OCI-LY1 (cell line): ENCODE data around the gene CENPA.

ENCODE experiments used
- H2AFZ ChIP-seq: fragments of 200-600 bp; sonication (generic), shearing (Covaris generic); 2 replicates; pipeline ENCODE4 v1.6.0; 2014; ENCODE audit warnings: antibody characterized with exemption, mild to moderate bottlenecking, low read length
- H3F3A ChIP-seq: fragments of 200-600 bp; sonication (generic), shearing (Covaris generic); 2 replicates; pipeline ENCODE4 v1.6.0; 2014; ENCODE audit warnings: mild to moderate bottlenecking, antibody characterized with exemption, low read length, moderate library complexity; ENCODE audit not compliant: insufficient read depth
- H3K27ac ChIP-seq: fragments of 200-600 bp; sonication (generic); 2 replicates; pipeline ENCODE4 v1.5.1; 2014; ENCODE audit warnings: low read length, mixed run types, mild to moderate bottlenecking, low read depth; ENCODE audit not compliant: poor library complexity, severe bottlenecking
- H3K27me3 ChIP-seq: fragments of 200-600 bp; sonication (generic); 2 replicates; pipeline ENCODE4 v1.6.0; 2014; ENCODE audit warnings: antibody characterized with exemption, mild to moderate bottlenecking, low read length, moderate library complexity; ENCODE audit not compliant: insufficient read depth
- H3K36me3 ChIP-seq: fragments of 200-600 bp; sonication (generic); 2 replicates; pipeline ENCODE4 v1.6.1; 2014; ENCODE audit warnings: mild to moderate bottlenecking, antibody characterized with exemption, low read length, moderate library complexity, mixed read lengths; ENCODE audit not compliant: insufficient read depth
- H3K4me1 ChIP-seq: fragments of 200-600 bp; sonication (generic); 2 replicates; pipeline ENCODE4 v1.5.1; 2014; ENCODE audit warnings: mild to moderate bottlenecking, low read length, moderate library complexity; ENCODE audit not compliant: insufficient read depth, severe bottlenecking
- H3K4me2 ChIP-seq: fragments of 200-600 bp; sonication (generic), shearing (Covaris generic); 2 replicates; pipeline ENCODE4 v1.6.1; 2014; ENCODE audit warnings: low read length
- H3K4me3 ChIP-seq: fragments of 200-600 bp; sonication (generic); 2 replicates; pipeline ENCODE4 v1.5.1; 2014; ENCODE audit warnings: low read length, low read depth, mild to moderate bottlenecking, mixed read lengths; ENCODE audit not compliant: poor library complexity, severe bottlenecking
- H3K79me2 ChIP-seq: fragments of 200-600 bp; shearing (Covaris generic); 2 replicates; pipeline ENCODE4 v1.6.1; 2016; ENCODE audit warnings: mixed run types, low read length, mixed read lengths; ENCODE audit not compliant: insufficient read depth
- H3K9ac ChIP-seq: fragments of 200-600 bp; sonication (generic), shearing (Covaris generic); 2 replicates; pipeline ENCODE4 v1.6.1; 2014; ENCODE audit warnings: mild to moderate bottlenecking, low read length, mixed read lengths
- H3K9me2 ChIP-seq: fragments of 200-600 bp; sonication (generic), shearing (Covaris generic); 2 replicates; pipeline ENCODE4 v1.6.1; 2014; ENCODE audit warnings: low read depth, mild to moderate bottlenecking, low read length, mixed read lengths
- H3K9me3 ChIP-seq: fragments of 200-600 bp; shearing (Covaris generic); 2 replicates; pipeline ENCODE4 v1.6.1; 2014; ENCODE audit warnings: low read length, mixed read lengths
- H4K20me1 ChIP-seq: fragments of 200-600 bp; sonication (generic), shearing (Covaris generic); 2 replicates; pipeline ENCODE4 v1.6.0; 2016; ENCODE audit warnings: mild to moderate bottlenecking, low read length; ENCODE audit not compliant: insufficient read depth
- EZH2 ChIP-seq: fragments of 200-600 bp; sonication (generic), shearing (Covaris generic); IDR thresholded peaks from 2 replicates; pipeline ENCODE4 v1.8.0; 2017; ENCODE audit warnings: borderline replicate concordance, mixed run types, mild to moderate bottlenecking, antibody characterized with exemption, low read length, moderate library complexity, mixed read lengths
- TF ChIP-seq, protein P1 (sequence below): fragments of 200-600 bp; sonication (generic), shearing (Covaris generic); IDR thresholded peaks from 2 replicates; pipeline ENCODE4 v1.5.1; 2017; ENCODE audit warnings: mild to moderate bottlenecking, antibody characterized with exemption, low read length, moderate library complexity, mixed read lengths

CENPA gene

DNA sequence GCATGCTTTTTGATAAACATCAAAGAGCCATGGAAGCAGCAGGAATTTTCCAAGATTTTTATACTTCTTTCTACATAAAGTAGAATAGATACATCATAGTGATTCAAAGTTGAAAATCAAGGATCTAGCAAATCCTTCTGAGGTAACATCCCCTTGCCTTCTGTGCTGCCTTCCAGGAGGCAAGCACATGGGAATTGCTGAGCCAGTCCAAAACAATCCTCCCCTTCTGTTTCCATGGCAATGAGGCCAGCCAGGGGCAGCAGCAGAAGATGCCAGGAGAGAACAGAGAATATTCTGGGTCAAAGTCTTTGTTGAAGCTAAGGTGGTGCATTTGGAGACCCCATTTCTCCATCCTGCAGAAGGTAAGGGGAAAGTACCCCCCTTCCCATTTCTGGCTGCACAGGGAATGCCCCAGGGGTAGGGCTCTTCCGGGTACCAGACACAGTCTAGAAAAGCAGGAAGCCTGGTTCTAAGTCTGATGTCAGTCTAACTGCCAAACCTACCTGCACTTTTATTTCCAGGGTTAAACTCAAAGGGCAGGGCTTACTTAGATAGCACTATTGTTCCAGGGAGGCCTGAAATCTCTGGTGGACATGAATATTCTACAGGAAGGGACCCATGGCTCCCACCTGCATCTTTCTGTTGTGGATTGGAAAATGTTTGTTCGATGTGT lies 22.1 kb downstream of the CENPA start:
- Histone ChIP-seq H3K79me2 (no peaks in the 10 kb centered on the region), H3K9me2 (no peaks in the 10 kb centered on the region), H3K4me3 (no peak overlapping the region), H4K20me1 (no peaks in the 10 kb centered on the region), H3F3A (no peaks in the 10 kb centered on the region), H3K27ac (no peak overlapping the region), H2AFZ (no peak overlapping the region), H3K9me3 (no peaks in the 10 kb centered on the region), H3K4me1 (no peaks in the 10 kb centered on the region), H3K9ac (no peak overlapping the region), H3K27me3 (0 out of 2 replicates have a peak, but pooled peaks cover 2% of the 10 kb centered on the region), H3K4me2 (no peak overlapping the region), H3K36me3 (no peaks in the 10 kb centered on the region)
- TF ChIP-seq EZH2 = no peak
- TF ChIP-seq, protein P1, sequence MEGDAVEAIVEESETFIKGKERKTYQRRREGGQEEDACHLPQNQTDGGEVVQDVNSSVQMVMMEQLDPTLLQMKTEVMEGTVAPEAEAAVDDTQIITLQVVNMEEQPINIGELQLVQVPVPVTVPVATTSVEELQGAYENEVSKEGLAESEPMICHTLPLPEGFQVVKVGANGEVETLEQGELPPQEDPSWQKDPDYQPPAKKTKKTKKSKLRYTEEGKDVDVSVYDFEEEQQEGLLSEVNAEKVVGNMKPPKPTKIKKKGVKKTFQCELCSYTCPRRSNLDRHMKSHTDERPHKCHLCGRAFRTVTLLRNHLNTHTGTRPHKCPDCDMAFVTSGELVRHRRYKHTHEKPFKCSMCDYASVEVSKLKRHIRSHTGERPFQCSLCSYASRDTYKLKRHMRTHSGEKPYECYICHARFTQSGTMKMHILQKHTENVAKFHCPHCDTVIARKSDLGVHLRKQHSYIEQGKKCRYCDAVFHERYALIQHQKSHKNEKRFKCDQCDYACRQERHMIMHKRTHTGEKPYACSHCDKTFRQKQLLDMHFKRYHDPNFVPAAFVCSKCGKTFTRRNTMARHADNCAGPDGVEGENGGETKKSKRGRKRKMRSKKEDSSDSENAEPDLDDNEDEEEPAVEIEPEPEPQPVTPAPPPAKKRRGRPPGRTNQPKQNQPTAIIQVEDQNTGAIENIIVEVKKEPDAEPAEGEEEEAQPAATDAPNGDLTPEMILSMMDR = no peak

DNA sequence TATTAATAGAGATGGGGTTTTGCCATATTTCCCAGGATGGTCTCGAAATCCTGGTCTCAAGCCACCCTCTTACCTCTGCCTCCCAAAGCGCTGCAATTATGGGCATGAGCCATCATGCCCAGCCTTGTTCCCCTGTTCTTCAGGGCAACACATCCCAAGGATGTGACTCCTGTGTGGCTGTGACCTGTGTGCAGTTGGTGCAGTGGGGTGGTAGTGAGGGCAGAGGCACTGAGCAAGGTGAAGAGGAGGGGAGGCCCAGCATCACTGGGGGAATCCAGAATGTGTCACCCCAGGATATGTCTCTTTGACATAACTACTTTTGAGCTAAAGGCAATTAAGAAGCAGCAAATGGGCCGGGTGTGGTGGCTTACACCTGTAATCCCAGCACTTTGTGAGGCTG lies 23.4 kb downstream of the CENPA start:
- no peaks in the 10 kb centered on the region for H3K4me1 ChIP-seq
- no peaks in the 10 kb centered on the region for H3K9me2 ChIP-seq
- TF ChIP-seq EZH2 = no peak
- TF ChIP-seq, protein P1 = no peak
- H3K9me3 ChIP-seq = no peaks in the 10 kb centered on the region
- no peaks in the 10 kb centered on the region for H4K20me1 ChIP-seq
- no peak overlapping the region for H3K27ac ChIP-seq
- 0 out of 2 replicates have a peak, but pooled peaks cover 2% of the 10 kb centered on the region for H3K27me3 ChIP-seq
- H3F3A ChIP-seq = no peaks in the 10 kb centered on the region
- H3K36me3 ChIP-seq = no peaks in the 10 kb centered on the region
- no peaks in the 10 kb centered on the region for H3K79me2 ChIP-seq
- no peak overlapping the region for H3K9ac ChIP-seq
- H3K4me2 ChIP-seq = no peak overlapping the region
- no peak overlapping the region for H2AFZ ChIP-seq
- no peak overlapping the region for H3K4me3 ChIP-seq

DNA sequence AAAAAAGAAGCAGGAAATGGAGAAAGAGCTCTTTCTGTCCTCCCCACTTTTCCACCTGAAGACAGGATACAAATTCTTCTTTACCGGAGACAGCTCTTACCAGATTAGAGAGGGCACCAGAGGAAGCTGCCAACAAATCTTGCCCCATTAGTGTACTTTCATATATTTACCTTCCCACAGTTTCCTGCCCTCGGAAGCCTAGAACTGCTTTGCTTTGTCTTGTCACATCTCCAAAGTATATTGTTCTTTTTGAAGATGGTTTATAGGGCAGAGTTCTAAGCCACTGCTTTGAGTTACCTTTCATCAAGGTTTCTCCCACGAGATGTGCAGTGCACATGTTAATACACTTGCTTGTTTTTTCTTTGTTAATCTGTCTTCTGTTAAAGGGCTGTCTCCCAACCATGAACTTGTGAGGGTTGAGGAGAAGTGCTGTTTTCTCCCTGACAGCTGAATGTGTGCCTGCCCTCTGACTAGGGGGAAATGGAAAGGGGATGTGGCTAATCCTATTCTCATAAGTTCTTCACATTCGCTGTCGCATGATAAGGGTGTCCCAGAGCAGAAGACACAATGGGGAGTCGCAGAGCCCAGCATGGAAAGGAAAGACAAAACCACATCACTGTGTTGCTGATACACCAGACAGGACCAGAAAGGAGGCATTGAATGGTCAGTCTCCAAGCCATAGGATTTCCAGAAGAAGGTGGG lies 24.2 kb downstream of the CENPA start:
- no peak overlapping the region for H2AFZ ChIP-seq
- no peaks in the 10 kb centered on the region for H3K79me2 ChIP-seq
- no peak overlapping the region for H3K9ac ChIP-seq
- no peaks in the 10 kb centered on the region for H3K36me3 ChIP-seq
- H3K4me3 ChIP-seq = no peak overlapping the region
- H4K20me1 ChIP-seq = no peaks in the 10 kb centered on the region
- H3K27me3 ChIP-seq = 0 out of 2 replicates have a peak, but pooled peaks cover 2% of the 10 kb centered on the region
- H3K4me2 ChIP-seq = no peak overlapping the region
- no peak for TF ChIP-seq EZH2
- TF ChIP-seq, protein P1 = no peak
- no peaks in the 10 kb centered on the region for H3K9me3 ChIP-seq
- no peaks in the 10 kb centered on the region for H3F3A ChIP-seq
- no peak overlapping the region for H3K27ac ChIP-seq
- H3K4me1 ChIP-seq = no peaks in the 10 kb centered on the region
- H3K9me2 ChIP-seq = no peaks in the 10 kb centered on the region
